GM12864 (cell line): Measurements from ENCODE around the gene MRPS23.
"Not testable (repeated sequence)": the region's sequence is repeated elsewhere in the genome, so short reads cannot be mapped to it uniquely, and the experiment has no call there.

Source experiments
- DNase-seq: peaks from one replicate; pipeline ENCODE4 v3.0.0-alpha.2; 2011; ENCODE audit warnings: low read depth
- H3K4me3 ChIP-seq: 2 replicates; pipeline ENCODE4 v1.5.1; 2011; ENCODE audit warnings: mild to moderate bottlenecking, low read depth, low read length, control low read depth
- CTCF ChIP-seq: IDR thresholded peaks from 2 replicates; pipeline ENCODE4 v1.5.1; 2011; ENCODE audit warnings: low read depth, mild to moderate bottlenecking, moderate library complexity, low read length, control low read depth, inconsistent platforms; ENCODE audit errors: missing control alignments

MRPS23 gene

GRCh38 chr17:57855391-57856035 is 5.7 kb upstream of the MRPS23 start:
- H3K4me3 ChIP-seq: no peak overlapping the region
- DNase-seq: no peak
- no peak for TF ChIP-seq CTCF

GRCh38 chr17:57853695-57854094 is 3.9 kb upstream of the MRPS23 start:
- no peak overlapping the region for H3K4me3 ChIP-seq
- DNase-seq: no peak
- no peak for TF ChIP-seq CTCF

GRCh38 chr17:57852955-57853328 is 3.1 kb upstream of the MRPS23 start:
- no peak overlapping the region for H3K4me3 ChIP-seq
- DNase-seq: no peak
- TF ChIP-seq CTCF: no peak

GRCh38 chr17:57852092-57852954 is 2.5 kb upstream of the MRPS23 start:
- no peak for DNase-seq
- H3K4me3 ChIP-seq: no peak overlapping the region
- TF ChIP-seq CTCF: no peak

GRCh38 chr17:57849163-57849873 is 526 bp downstream of the MRPS23 start:
- DNase-seq: no peak
- H3K4me3 ChIP-seq: peak overlapping the region; percentile 94
- TF ChIP-seq CTCF: no peak

GRCh38 chr17:57846056-57846945 is 3.5 kb downstream of the MRPS23 start:
- not testable (repeated sequence) for H3K4me3 ChIP-seq, DNase-seq
